A673 (cell line): ENCODE results near the gene M6PR.
"Not testable (repeated sequence)": the region's sequence is repeated elsewhere in the genome, so short reads cannot be mapped to it uniquely, and the experiment has no call there.

Experiments
- EZH2 ChIP-seq: fragments of 200-600 bp; sonication (generic); IDR thresholded peaks from 2 replicates; pipeline ENCODE4 v1.6.1; 2017; ENCODE audit warnings: borderline replicate concordance, low read depth, mild to moderate bottlenecking, mixed read lengths, antibody characterized with exemption, low read length; ENCODE audit not compliant: poor library complexity, severe bottlenecking
- TF ChIP-seq, protein P1 (sequence below): fragments of 300-800, 200-600 bp; sonication (generic); conservative IDR thresholded peaks from 2 replicates; pipeline ENCODE4 v1.5.1; 2017; ENCODE audit warnings: low read depth, mild to moderate bottlenecking, antibody characterized with exemption, low read length, moderate library complexity, mixed read lengths

DNA sequence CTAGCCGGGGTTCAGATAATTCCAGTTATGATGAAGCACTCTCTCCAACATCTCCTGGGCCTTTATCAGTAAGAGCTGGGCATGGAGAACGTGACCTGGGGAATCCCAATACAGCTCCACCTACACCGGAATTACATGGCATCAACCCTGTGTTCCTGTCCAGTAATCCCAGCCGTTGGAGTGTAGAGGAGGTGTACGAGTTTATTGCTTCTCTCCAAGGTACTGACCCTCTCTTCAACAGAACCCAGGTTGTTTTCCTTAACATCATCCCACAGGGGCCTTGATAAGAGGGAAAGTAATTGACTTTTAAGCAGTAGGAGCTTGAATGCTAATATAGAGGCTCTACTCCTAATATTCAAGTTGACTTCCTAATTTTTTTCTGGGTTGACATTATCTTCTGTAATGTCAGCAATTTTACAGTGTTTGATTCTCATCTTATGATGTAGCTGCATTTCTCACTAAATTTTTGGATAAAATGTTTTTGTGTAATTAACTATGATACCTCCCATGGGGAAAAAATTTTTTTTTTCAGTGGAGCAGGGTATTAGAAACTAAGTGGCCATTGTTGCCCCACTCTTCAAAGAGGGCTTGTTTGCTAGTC is 11.5 kb downstream of the M6PR start:
- TF ChIP-seq, protein P1, sequence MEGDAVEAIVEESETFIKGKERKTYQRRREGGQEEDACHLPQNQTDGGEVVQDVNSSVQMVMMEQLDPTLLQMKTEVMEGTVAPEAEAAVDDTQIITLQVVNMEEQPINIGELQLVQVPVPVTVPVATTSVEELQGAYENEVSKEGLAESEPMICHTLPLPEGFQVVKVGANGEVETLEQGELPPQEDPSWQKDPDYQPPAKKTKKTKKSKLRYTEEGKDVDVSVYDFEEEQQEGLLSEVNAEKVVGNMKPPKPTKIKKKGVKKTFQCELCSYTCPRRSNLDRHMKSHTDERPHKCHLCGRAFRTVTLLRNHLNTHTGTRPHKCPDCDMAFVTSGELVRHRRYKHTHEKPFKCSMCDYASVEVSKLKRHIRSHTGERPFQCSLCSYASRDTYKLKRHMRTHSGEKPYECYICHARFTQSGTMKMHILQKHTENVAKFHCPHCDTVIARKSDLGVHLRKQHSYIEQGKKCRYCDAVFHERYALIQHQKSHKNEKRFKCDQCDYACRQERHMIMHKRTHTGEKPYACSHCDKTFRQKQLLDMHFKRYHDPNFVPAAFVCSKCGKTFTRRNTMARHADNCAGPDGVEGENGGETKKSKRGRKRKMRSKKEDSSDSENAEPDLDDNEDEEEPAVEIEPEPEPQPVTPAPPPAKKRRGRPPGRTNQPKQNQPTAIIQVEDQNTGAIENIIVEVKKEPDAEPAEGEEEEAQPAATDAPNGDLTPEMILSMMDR = not testable (repeated sequence)
- not testable (repeated sequence) for TF ChIP-seq EZH2
